Lower leg skin (tissue), 4 donors: Measurements from ENCODE around the gene TGM5. TPM values are rescaled to one million over a fixed set of nuclear protein-coding genes. Genes with fewer than 3 reads are reported as not detected.
A peak's percentile ranks its signal among the peaks of the same experiment; 100 is the strongest.

ENCODE experiments used
- DNase-seq, 2 donors: peaks; one replicate each; pipeline ENCODE4 v3.0.0-alpha.2; 2019; ENCODE audit warnings: low spot score in 2 of 2
- H3K4me3 ChIP-seq: fragments of 200-600 bp; sonication (generic); 2 replicates; pipeline ENCODE4 v1.5.1; 2017; ENCODE audit warnings: mild to moderate bottlenecking, low read depth; ENCODE audit not compliant: poor library complexity, severe bottlenecking
- POLR2A ChIP-seq, 2 donors: fragments of 450-650 bp; IDR thresholded peaks; one replicate each; pipeline ENCODE4 v1.6.1; 2016 to 2017; ENCODE audit warnings: antibody characterized with exemption in 2 of 2, mild to moderate bottlenecking in 1 of 2, moderate library complexity in 1 of 2
- WGBS, 2 donors: methylation state at CpG; one replicate each; pipeline ENCODE4 v1.1.5; 2018; 5-methylcytosine and 5-hydroxymethylcytosine counted together
- intact Hi-C: fragments of 100-400 bp; cut with DNase I; formaldehyde crosslinking; loops from one replicate; pipeline ENCODE4 v1.15.0; 2023; ENCODE audit warnings: low total_unique reads
- total RNA-seq, 4 donors: library from RNA; depleted of rRNA; stranded (reverse); fragments of >200 nt; gene quantifications; one replicate each; pipeline ENCODE4 v1.1.0, GENCODE V29; 2016
- TF ChIP-seq, protein P1 (sequence below), 3 donors: fragments of 450-650 bp; IDR thresholded peaks; one replicate each; pipeline ENCODE4 v1.5.1; 2016; ENCODE audit warnings: antibody characterized with exemption in 3 of 3, mild to moderate bottlenecking in 3 of 3, moderate library complexity in 2 of 3

TGM5 gene
- total RNA-seq, 4 donors from 2014 or later: 72.5 to 121 (median 105) TPM

DNA sequence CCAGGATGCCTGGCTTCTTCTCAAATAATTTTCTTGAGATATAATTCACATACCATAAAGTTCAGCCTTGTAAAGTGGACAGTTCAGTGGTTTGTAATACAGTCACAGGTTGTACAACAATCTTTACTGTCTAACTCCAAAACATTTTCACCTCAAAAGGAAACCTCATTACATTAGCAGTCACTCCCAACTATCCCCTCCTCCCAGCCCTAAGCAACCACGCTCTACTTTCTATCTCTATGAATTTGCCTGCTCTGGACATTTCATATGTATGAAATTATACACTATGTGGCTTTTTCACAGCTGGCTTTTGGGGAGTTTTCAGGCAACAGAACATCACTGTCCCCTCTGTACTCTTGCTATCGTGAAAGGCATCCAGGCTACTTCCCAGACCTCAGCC is 17.5 kb downstream of the TGM5 start:
- WGBS, 2 donors: 71 to 80% methylated on average over 2 of the region's 2 CpGs
- no peak overlapping the region for H3K4me3 ChIP-seq
- TF ChIP-seq POLR2A (IDR thresholded peaks at IDR 0.05): no peak
- TF ChIP-seq, protein P1, sequence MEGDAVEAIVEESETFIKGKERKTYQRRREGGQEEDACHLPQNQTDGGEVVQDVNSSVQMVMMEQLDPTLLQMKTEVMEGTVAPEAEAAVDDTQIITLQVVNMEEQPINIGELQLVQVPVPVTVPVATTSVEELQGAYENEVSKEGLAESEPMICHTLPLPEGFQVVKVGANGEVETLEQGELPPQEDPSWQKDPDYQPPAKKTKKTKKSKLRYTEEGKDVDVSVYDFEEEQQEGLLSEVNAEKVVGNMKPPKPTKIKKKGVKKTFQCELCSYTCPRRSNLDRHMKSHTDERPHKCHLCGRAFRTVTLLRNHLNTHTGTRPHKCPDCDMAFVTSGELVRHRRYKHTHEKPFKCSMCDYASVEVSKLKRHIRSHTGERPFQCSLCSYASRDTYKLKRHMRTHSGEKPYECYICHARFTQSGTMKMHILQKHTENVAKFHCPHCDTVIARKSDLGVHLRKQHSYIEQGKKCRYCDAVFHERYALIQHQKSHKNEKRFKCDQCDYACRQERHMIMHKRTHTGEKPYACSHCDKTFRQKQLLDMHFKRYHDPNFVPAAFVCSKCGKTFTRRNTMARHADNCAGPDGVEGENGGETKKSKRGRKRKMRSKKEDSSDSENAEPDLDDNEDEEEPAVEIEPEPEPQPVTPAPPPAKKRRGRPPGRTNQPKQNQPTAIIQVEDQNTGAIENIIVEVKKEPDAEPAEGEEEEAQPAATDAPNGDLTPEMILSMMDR (IDR thresholded peaks at IDR 0.05): no peak
- no peak for DNase-seq
- intact Hi-C loops: no loop called here

DNA sequence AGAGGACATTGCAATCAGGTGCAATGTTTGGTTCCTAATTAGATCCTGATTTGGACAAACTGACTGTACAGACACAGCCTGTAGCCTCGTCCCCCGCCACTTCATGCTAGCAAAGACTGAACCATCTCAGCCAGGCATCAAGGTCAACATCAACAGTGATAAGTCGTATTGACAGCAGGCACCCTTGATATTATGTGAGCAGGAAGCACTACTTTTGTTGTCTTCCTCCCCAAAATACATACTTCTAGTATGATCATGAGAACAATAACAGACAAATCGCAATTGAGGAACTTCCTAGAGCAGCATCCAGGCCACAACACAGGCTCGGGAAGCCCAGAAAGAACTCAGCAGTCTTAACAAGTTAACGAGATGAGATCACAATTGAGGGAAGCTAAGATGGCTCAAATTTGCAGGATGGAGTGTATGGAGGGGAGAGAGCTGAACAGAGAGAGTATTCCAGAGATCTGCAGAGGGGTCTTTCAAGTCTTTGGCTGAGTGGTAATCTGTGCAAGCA is 20.4 kb downstream of the TGM5 start:
- DNase-seq: peak in 1 of 2 donors; percentile 61
- H3K4me3 ChIP-seq: no peak overlapping the region
- intact Hi-C loops: no loop called here
- TF ChIP-seq POLR2A (IDR thresholded peaks at IDR 0.05): no peak
- TF ChIP-seq, protein P1 (IDR thresholded peaks at IDR 0.05): no peak
- WGBS, 2 donors: 78% methylated on average over 6 of the region's 6 CpGs

DNA sequence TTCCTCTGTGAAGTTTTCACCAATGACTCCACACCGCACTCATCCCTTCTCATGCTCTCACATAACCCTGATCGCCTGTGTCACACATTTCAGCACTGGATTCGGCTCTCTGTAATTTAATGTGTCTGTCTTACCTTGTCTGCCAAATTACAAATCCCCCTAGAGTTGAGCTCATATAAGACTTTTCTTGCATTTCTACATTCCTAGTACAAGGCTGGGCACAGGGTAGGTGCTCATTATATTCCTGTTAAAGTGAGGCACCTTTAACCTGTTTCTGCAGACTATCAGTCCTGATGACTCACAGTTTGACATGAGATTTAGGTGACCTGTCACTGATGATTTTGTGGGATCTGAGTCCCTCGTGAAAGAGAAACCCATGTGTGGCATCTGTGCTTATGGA is 22.6 kb downstream of the TGM5 start:
- intact Hi-C loops: no loop called here
- TF ChIP-seq, protein P1 (IDR thresholded peaks at IDR 0.05): no peak
- TF ChIP-seq POLR2A (IDR thresholded peaks at IDR 0.05): no peak
- DNase-seq: peak in 1 of 2 donors; percentile 67
- 78 to 79% methylated on average over 4 of the region's 4 CpGs for WGBS, 2 donors
- no peak overlapping the region for H3K4me3 ChIP-seq

DNA sequence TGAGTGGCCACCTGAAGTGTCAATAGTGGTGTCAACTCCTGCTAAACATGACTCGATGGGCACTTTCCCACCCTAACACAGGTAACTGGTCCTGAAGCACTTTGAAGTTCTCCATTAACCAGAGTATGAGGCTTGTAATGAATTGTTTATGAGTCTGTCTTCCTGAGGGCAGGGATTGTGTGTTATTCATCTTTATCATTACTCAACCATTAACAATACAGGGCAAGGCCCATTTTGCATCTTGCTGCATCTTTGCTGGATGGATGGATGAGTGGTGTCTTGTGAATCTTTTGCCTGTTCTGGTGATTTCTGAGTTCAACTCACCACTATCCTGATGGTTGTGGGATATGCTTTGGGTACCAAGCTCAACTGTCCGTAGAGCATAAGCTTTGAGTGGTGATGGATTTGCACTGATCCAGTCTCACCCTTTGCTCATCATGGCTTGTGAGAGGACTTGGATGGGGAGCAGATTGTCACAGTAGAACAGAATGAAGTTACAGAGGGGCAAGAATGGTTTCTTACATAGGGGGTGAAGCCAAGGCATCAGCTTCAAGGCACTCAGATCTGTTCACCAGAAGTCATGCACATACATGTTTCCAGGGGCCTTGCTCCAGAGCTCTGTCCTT is 23.6 kb downstream of the TGM5 start:
- TF ChIP-seq, protein P1 (IDR thresholded peaks at IDR 0.05): no peak
- TF ChIP-seq POLR2A (IDR thresholded peaks at IDR 0.05): no peak
- WGBS, 2 donors: 96 to 100% methylated on average over 2 of the region's 2 CpGs
- peak in 1 of 2 donors; percentile 45 for DNase-seq
- H3K4me3 ChIP-seq: no peak overlapping the region
- intact Hi-C loops: no loop called here

DNA sequence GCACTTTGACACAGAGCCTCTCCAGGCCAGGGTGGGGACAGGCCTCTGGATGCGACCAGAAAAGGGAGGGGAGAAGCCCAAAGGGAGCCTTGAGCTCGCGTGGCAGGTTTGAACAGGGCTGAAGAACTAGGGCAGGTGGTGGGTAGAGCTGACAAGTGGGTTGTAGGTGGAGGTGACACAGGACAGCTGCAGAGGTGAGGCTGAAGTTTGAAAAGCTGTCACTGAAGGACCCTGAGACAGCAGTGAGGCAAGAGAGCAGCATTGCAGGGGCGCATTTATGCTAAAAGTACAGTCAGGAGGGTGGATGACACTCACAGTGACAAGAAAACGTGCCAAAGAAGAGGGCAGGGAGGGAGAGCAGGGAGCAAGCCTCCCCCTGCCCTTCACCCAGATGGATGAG is 24.1 kb downstream of the TGM5 start:
- intact Hi-C loops: no loop called here
- TF ChIP-seq, protein P1 (IDR thresholded peaks at IDR 0.05): no peak
- no peak for TF ChIP-seq POLR2A (IDR thresholded peaks at IDR 0.05)
- H3K4me3 ChIP-seq: no peak overlapping the region
- WGBS, 2 donors: 56 to 64% methylated on average over 5 of the region's 5 CpGs
- peak in 1 of 2 donors; percentile 69 for DNase-seq

DNA sequence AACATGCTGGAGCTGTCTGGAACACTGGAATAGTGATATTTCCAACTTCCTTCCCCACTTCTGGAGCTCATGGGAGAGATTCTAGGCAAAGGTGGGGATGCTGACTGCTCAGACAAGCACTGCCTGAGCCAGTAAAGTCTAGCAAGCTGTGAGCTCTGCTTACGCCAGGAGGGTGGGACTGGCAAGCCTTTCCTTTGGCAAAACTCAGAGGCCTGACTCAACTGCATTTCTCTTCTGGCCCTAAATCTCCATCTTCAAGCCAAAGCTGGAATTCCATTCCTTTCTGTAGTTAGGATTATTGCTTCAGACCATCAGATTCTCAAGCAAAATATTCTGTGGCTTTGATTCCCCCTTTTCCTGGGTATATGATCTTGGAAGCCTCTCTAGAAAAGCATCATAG is 25.6 kb downstream of the TGM5 start:
- TF ChIP-seq POLR2A (IDR thresholded peaks at IDR 0.05): no peak
- TF ChIP-seq, protein P1 (IDR thresholded peaks at IDR 0.05): no peak
- no peak overlapping the region for H3K4me3 ChIP-seq
- 27 to 31% methylated on average over 1 of the region's 1 CpG for WGBS, 2 donors
- intact Hi-C loops: no loop called here
- DNase-seq: peak; percentile 53 to 87
